Fibroblast of pulmonary artery (primary cell): ENCODE results near the gene ZNF536.

Experiments used
- DNase-seq: peaks from one replicate; pipeline ENCODE4 v3.0.0-alpha.2; 2010; ENCODE audit warnings: low read depth
- H3K4me3 ChIP-seq: replicated peaks from 2 replicates; pipeline ENCODE4 v1.5.1; 2011; ENCODE audit warnings: low read depth, mild to moderate bottlenecking, control low read depth, low read length, moderate library complexity
- TF ChIP-seq, protein P1 (sequence below): IDR thresholded peaks from 2 replicates; pipeline ENCODE4 v1.5.1; 2011; ENCODE audit warnings: mild to moderate bottlenecking, control low read depth, low read length, inconsistent platforms; ENCODE audit errors: missing control alignments

Gene ZNF536

DNA sequence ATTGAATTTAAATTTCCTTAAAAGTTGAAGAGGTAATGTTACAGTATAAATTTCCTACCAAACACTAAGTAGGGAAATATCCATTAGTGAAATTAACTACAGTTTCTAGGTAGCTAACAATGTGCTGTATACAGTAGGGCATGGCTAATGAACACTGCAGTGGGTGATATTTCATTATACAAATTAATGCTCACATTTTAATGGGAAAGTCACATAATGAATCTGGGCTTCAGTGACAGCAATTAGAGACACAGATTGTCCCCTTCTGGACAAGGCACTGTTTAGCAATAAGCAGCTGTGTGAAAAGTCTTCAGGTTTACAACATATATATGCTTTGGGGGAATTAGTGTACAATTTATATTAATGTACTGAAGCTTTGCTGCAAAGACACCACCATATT is 169.4 kb downstream of the ZNF536 start:
- TF ChIP-seq, protein P1, sequence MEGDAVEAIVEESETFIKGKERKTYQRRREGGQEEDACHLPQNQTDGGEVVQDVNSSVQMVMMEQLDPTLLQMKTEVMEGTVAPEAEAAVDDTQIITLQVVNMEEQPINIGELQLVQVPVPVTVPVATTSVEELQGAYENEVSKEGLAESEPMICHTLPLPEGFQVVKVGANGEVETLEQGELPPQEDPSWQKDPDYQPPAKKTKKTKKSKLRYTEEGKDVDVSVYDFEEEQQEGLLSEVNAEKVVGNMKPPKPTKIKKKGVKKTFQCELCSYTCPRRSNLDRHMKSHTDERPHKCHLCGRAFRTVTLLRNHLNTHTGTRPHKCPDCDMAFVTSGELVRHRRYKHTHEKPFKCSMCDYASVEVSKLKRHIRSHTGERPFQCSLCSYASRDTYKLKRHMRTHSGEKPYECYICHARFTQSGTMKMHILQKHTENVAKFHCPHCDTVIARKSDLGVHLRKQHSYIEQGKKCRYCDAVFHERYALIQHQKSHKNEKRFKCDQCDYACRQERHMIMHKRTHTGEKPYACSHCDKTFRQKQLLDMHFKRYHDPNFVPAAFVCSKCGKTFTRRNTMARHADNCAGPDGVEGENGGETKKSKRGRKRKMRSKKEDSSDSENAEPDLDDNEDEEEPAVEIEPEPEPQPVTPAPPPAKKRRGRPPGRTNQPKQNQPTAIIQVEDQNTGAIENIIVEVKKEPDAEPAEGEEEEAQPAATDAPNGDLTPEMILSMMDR, result no peak

DNA sequence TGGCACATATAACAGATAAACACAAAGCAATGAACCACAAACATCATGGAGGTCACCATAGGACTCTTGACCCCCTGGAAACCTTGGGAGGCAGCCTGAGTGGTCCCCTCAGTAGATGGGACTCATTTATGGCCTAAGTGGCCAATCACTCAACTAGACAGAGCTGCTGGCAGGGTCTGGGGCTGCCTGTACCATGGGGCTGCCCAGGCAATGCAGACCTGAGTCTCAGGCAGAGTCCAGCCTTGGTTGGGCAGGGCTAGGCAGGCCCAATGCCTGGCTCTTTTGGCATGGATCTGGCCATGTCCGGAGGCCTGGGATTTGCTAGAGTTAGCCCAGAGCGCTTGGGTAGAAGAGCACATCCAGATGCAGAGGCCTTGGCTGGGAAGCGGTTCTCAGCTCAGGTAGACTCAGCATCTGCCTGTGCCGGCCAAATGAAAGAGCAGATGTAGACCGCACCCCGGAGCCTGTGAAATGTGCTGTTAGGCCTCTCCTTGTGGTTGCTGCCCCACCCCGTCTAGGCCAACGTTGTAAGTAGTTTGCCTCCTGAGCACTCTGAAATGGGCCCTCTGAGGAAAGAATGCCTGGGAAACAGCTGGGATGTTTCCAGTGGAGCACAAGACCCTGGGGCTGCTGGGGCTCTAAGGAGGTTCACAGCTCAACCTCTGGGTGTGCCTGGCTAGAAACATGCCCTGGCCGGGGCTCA is 171.2 kb downstream of the ZNF536 start:
- no peak overlapping the region for H3K4me3 ChIP-seq
- DNase-seq, result no peak
- TF ChIP-seq, protein P1, result no peak

More for the DNA sequence above, 169.4 kb downstream of the ZNF536 start:
- H3K4me3 ChIP-seq, result no peak overlapping the region
- DNase-seq, result no peak

DNA sequence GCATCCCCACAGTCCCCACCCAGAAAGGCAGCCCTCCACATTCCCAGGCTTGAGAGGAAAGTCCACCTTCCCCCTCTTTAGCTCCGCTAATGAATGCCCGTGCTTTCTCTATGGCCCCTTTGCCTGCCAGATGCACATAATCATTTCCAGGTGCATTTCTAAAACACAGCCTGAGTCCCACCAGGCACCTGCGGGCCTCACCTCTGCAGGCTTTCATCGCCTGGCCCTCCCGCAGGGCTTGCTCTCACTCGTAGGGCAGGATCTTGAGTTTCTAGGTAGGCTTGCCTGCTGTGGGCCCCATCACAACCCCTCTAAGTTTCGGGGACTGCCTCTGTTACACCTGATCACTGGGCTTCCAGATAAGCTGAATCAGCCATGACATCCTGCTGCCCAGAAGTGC is 173.6 kb downstream of the ZNF536 start:
- H3K4me3 ChIP-seq, result no peak overlapping the region
- no peak for DNase-seq
- TF ChIP-seq, protein P1, result no peak

DNA sequence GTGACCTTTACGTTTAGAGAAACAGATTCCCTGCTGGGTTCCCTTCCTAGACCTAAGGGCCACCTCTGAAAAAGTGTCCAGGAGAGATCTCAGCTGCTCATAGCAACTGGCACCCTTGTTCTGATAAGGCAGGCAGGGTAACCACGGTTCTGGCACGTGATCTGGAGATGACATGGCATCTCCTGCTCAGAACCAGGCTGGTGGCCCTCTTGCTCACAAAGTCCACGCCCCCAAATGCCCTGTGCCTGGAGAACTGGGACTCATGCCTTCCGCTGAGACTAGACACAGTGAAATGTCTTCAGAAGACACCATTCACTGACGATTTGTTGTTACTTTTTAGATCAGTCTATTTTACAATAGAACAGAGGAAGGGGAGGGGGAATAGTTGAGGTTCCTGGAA is 174.1 kb downstream of the ZNF536 start:
- TF ChIP-seq, protein P1, result no peak
- no peak overlapping the region for H3K4me3 ChIP-seq
- no peak for DNase-seq

DNA sequence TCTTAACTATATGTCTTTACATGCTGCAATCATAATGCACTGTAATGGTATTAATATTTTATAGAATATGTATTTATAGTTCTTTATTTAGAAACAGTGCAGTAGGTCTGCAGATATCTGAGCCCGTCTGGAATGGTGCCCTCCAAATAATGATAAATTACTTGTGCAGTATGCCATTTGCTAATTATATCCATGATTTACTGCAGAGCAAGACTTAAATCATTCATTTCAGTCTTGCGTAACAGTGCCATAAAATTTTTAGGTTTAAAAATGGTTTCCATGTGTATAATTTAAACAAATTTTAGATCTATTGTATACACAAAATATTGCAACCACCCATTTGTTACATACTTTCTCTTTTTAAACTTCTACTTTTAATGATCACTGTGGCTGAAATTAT is 175.1 kb downstream of the ZNF536 start:
- TF ChIP-seq, protein P1, result no peak
- no peak overlapping the region for H3K4me3 ChIP-seq
- no peak for DNase-seq

DNA sequence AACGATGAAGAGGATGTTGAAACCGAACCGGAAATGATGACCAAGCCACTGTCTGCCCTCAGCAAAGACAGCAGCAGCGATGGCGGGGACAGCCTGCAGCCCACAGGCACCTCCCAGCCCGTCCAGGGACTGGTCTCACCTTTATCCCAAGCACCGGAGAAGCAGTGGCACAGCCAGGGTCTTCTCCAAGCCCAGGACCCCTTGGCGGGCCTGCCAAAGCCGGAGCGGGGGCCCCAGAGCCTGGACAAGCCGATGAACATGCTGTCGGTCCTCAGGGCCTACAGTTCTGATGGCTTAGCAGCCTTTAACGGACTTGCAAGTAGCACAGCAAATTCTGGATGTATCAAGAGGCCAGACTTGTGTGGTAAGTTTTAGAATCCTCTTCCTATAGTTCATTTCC is 177.0 kb downstream of the ZNF536 start:
- no peak overlapping the region for H3K4me3 ChIP-seq
- TF ChIP-seq, protein P1, result no peak
- DNase-seq, result no peak

DNA sequence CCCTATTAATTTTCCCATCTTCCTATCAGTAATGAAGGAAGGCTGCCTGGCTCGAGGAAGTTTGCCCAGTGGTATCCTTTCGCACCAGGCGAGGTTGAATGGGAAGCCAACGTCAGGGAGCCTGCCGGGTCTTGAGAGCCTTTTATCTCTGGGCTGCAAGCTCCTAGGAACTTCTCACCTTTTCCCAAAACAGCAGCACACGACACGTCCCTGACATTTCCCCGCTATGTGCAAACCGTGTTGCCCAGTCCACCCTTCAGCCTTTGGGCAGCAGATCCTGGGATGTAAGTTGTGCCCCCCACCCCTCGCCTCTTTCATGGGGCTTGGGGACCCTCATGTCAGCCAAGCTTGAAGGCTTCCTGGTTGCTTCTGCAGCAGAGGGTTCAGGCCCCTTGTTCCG is 179.1 kb downstream of the ZNF536 start:
- TF ChIP-seq, protein P1, result no peak
- DNase-seq, result no peak
- H3K4me3 ChIP-seq, result no peak overlapping the region
